NK-92 treated with Interleukin-12 subunit alpha and Interleukin-12 subunit beta, amount 100 ng/mL, for 24 hours (cell line): ENCODE data around the gene HTR2A.

Experiments
- DNase-seq: peaks from one replicate; lab custom pipeline; 2025; lab: John Stamatoyannopoulos, UW

HTR2A gene

DNA sequence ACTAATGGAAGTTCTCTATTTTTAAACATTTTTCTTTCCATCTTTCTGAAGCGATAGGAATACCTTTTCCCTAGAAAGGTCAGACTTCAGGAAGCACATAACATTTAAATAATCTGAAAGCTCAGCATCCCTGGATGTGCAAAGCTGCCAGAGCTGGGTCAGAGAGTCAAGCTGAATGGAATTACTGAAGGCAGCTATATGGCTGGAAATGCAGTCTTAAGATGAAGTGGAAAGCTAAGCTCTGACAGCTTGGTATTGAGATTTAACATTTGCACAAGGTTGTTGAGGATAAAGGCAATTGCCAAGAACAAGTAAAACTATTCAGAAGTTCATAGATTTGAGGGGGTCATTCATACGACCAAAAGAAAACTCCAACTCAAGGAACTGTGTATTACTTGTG lies 28.8 kb downstream of the HTR2A start:
- no peak for DNase-seq

- peak; percentile 36 for DNase-seq
These were observed 30.7 kb downstream of the HTR2A start for GRCh38 chr13:46866150-46866549.

DNA sequence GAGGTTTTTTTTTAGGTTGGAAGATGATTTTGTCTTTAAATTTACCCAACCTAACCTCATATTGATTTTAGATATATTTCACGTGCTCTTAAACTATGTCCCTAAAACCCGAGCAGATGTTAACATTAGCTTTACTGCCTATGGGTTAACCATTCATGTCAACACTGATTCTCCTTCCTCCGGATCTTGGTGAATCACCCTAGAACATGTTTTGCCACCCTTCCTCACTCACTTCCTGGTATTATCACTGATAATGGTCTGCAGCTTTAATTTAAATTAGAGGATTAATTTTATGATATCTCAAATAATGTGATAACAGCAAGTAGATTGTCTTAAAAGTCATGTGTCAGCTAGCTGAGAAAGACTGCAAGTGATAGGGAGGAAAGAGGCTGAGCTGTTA lies 31.9 kb downstream of the HTR2A start:
- no peak for DNase-seq

DNA sequence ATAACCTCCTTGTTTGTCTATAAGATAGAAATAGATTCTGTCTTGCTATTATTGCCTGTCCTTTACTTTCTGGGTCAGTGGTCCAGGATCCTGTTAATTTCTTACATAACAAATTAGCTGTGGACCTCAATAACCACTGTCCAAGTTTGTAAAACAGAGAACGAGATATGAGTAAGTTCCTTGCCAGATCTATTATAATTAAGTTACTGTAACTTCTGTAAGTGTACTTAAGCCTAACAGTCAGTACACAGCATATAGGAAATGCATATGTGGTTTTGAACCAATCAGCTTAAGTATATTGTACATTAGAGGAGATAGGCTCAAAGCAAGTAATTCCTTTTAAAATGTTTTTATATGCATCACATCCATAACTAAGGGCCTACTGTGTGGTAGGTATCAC lies 34.9 kb downstream of the HTR2A start:
- no peak for DNase-seq

DNA sequence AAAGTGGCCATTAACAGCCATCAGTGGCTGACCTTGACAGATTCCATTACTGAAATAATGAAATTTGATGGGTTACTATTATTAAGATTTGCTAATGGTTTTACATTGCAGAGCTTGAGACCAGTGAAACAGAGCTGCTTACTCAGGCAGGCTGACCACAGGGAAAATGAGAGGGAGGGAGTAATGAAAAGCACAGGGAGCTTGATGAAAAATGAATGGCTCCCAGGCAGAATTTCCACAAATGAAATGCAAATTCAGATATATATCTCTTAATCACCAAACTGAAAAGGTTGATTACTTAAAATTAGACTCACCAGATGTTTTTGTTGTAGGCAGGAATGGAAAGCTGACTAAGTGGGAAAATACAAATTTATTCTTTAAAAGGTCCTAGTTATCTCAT lies 36.1 kb downstream of the HTR2A start:
- DNase-seq = no peak

DNA sequence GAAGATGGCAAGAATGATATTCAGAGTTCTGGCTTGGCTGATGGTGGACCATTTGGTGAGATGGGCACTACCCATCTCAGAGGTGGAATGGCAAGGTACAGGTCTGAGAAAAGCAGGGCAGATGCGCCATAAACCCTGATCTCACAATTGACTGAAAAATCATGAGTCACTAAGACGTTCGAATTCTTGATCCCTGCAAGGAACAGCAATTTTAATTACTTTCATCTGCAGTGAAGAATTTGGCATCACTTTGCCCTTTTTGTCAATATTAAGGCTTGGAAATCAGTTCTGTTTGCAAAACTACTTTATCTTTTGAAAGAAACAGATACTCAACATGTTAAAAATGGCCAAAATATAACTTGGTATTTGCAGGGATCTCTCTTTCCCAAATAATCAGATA lies 38.1 kb downstream of the HTR2A start:
- DNase-seq = no peak

GRCh38 chr13:46858163-46858562 lies 38.7 kb downstream of the HTR2A start:
- DNase-seq = no peak

DNA sequence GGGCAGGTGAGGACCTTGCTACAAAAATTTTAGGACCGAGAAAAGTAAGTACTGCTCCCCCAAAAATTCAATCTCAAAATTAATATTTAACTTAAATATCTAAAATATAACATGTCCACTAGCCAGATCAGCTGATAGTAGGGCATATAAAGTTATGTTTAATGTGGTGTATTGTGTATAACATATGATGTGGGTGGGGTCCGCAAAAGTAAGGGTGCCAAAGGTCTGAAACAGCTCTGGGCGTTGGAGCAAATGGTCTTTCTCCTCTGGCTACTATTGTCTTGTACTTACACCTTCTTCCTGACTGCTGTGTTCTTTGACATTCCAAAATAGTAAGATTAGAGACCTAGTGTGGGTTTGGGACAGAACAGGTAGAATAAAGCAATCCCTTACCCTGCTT lies 41.2 kb downstream of the HTR2A start:
- no peak for DNase-seq

GRCh38 chr13:46855166-46855565 lies 41.7 kb downstream of the HTR2A start:
- no peak for DNase-seq

GRCh38 chr13:46852168-46852567 lies 44.7 kb downstream of the HTR2A start:
- DNase-seq = no peak

- DNase-seq = no peak
These were observed 46.6 kb downstream of the HTR2A start for GRCh38 chr13:46850214-46850613.

- no peak for DNase-seq
These were observed 50.1 kb downstream of the HTR2A start for GRCh38 chr13:46846726-46847125.

- no peak for DNase-seq
These were observed 51.7 kb downstream of the HTR2A start for GRCh38 chr13:46845146-46845545.

DNA sequence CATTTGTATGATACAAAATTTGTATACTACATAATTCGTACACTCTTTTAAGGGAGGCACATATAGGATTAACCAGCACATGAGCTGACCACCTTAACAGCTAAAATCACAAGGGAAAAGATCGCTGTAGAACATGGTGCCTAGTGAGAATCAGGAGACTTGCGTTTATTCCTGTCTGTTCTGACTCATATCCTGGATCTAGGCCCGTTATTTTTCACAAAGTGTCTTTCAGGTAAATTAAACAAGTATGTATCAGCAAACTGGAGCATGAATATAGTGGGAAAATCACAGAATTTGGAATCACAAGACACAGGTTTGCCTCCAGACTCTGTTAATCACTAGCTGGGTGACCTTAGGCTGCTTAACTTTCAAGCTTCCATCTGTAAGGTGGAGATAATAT lies 52.4 kb downstream of the HTR2A start:
- DNase-seq = no peak

- DNase-seq = no peak
These were observed 57.5 kb downstream of the HTR2A start for GRCh38 chr13:46839399-46839798.

- DNase-seq = no peak
These were observed 62.2 kb downstream of the HTR2A start for GRCh38 chr13:46834657-46835056.

DNA sequence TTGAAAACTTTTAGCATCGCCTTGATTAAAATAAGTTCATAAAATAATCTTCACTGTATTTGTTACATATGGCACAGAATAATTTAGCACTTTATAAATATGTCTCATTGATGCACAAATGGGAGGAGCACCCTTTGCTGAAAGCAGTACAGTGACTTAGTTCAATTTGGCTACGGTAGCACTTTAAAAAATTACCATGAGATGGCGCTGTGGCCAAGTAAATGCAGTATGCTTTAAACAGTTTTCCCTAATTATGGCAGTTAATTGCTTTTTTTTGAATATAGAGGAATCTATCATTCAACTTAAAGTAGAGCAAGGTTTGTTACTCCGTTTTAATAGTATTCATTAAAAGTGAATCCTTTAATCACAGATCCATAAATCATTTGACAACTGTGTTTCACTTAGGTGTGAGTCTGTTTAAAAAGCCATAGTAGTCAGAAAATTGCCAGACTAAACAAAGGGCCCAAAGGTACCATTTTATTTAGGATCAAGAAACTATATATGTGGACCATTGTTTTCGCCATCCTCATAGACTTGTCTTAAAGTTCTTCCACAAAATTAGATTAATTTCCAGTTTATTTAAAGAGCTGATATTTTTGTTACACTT lies 65.2 kb downstream of the HTR2A start:
- DNase-seq = no peak

DNA sequence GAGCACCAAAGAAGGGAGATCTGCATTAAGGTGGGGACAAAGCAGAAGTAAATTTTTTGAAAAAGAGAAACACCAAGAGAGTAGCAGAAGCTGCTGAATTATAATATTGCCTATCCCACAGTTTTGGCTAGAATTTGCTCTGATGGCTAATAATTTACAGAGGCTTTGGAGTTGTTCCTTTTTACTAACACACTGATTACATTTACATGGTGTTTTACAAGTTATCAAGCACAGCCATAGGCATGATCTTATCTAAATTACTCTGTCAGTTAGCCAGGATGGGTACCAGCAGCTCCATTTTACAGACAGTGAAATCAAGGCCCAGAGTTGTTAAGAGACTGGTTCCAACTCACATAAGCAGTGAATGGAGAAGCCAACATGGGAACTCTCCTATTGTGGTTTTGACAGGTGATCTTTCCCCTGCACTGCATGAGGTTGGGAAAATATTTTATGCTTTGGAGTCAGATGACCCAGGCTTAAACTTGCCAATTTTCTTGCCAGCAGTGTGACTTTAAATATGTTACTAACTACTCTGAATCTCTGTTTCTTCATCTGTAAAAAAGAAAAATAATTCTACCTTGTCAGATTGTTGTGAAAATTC lies 66.3 kb downstream of the HTR2A start:
- DNase-seq = no peak

DNA sequence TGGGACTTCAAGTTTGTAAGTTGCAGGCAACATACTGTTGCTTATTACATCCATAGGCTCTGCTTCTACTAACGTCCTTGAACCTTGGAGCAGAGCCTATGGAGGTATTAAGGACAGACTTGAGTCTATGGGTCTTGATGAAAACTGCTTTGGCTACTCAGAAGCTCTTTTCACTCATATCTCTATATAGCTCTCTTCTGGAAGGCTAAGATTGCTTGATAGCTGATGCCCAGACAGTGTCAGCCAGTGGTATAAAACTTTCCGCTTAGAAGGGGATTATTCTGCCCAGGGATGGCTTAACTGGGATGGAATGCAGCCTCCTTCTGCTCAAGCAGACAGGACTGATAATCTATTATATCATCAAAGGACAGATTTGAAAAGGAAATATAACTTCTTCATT lies 74.3 kb downstream of the HTR2A start:
- no peak for DNase-seq

DNA sequence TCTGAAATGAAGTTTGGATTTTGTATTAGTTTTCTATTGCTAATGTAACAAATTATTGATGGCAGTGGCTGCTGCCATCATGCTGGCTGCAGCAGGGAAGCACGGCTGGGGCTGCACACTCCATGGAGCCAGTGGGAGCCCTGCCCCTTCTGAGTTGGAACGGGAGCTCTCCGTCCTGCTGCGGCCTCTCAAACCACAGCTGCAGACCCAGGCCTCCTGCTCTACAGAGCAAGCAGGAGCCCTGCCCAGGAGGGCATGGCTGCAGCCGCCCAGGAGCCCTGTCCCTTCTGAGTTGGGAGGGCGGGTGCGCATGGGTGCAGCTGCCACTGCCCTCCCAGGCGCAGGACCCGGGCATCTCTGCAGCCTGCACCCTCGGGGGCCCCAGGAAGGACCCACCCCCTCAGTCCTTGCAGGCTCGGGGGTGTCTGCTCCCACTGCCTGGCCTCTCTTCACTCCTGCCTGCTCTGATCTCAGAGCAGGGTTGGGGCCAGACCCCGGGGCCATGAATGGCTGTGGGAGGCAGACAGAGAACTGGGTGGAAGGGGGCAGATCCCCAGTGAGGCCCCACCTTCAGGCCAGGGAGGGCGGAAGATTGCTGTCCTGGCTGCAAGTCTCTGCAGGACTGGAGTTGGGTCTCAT lies 78.9 kb downstream of the HTR2A start:
- no peak for DNase-seq

GRCh38 chr13:46817095-46817494 lies 79.8 kb downstream of the HTR2A start:
- DNase-seq = no peak

DNA sequence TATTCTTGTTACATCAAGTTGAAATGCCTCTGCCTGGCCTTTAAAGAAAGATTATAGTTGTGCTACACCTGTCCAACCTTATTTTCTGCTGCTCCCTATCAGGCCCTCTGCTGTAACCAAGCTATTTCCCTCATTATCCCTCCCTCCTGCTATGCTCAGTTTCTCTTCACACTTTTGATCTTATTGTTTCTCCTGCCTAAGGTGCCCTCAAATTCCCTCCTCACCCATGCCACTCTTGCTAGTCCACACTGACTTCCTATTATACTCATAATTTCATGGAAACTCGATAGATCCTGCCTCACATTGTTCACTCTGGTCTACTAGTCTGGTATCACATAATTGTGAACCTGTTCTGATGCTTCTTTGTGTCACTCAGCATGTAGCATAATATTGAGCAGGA lies 80.5 kb downstream of the HTR2A start:
- no peak for DNase-seq

- no peak for DNase-seq
These were observed 84.5 kb downstream of the HTR2A start for GRCh38 chr13:46812301-46812797.

- no peak for DNase-seq
These were observed 86.4 kb downstream of the HTR2A start for GRCh38 chr13:46810440-46810839.
